ENCODE data around the gene LNPEP. TPM values are rescaled to one million over a fixed set of nuclear protein-coding genes. Genes with fewer than 3 reads are reported as not detected.
A peak's percentile ranks its signal among the peaks of the same experiment; 100 is the strongest.

The LNPEP gene
- total and polyA plus RNA-seq, 2 of the 4 experiments (the other 2 are of a cell fraction): 3.6 to 27.4 TPM

DNA sequence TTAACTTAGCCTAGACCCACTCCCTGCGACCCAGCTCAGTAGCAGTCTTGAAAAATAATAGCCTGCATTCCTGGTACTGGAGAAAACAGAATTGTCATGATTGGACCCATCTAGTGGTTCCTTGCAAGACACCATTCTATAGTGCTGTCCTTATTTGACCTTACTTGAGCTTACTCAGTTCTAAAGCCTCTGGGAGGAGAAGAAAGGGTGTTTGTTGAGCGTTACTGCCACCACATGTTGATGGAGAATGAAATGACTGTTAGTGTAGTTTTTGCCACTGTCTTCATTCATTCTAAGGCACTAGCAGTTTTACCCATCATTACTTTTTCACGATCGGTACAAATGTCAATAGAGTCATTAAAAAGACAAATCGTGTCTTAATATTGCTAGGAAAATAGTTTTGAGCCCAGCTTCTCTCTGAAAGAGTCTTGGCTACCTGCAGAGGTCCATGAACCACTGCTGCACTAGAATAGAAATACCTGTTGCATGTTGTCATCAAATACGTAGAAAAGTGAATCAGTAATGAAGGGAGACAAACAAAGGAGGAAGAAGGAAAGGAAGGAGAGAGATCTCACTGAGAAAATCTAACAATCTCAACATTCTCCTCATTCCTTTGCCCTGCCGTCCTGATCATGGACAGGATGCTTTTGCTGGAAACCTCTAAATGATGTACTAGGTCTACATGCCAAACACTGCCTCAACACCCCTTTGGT, 110.5 kb downstream of the LNPEP start:
- Histone ChIP-seq H3K18ac (ENCODE audit: low read depth, low read length) (no peak overlapping the region), H3K79me1 (ENCODE audit: low read depth in 1 of 2, low read length in 2 of 2) (no peaks in the 10 kb centered on the region), H3K4me2 (ENCODE audit: low read depth, low read length) (no peak overlapping the region), H4K91ac (ENCODE audit: insufficient read depth, low read depth, low read length) (no peak overlapping the region), H2AK9ac (replicated peaks; ENCODE audit: low read depth, low read length, poor library complexity) (no peak overlapping the region), H3K27me3 (ENCODE audit: control insufficient read depth, insufficient read depth, low read length) (peaks cover 19% of the 10 kb centered on the region), H3K56ac (ENCODE audit: extremely low read depth, insufficient read depth, low read length) (no peak overlapping the region), H2AK5ac (ENCODE audit: low read depth, low read length) (no peak overlapping the region), H2BK15ac (ENCODE audit: low read depth, low read length) (no peak overlapping the region), H2BK20ac (ENCODE audit: low read depth, low read length) (no peak overlapping the region), H3K9me1 (ENCODE audit: insufficient read depth, low read length) (no peaks in the 10 kb centered on the region), H3K4me1 (ENCODE audit: control insufficient read depth, insufficient read depth, low read length) (no peaks in the 10 kb centered on the region; the same call in 1 of the 2 replicates), H3K4me3 (ENCODE audit: insufficient read depth, low read depth, low read length) (no peak overlapping the region), H2BK5ac (ENCODE audit: low read depth, low read length, poor library complexity, severe bottlenecking) (no peak overlapping the region), H3K36me3 (ENCODE audit: control insufficient read depth, insufficient read depth, low read length) (no peaks in the 10 kb centered on the region), H2BK120ac (ENCODE audit: low read depth, low read length) (no peak overlapping the region), H4K8ac (ENCODE audit: low read depth in 2 of 2, low read length in 2 of 2) (no peak overlapping the region), H3K14ac (replicated peaks; ENCODE audit: low read depth, low read length) (no peak overlapping the region), H3K9me3 (ENCODE audit: control insufficient read depth, insufficient read depth, low read length) (no peaks in the 10 kb centered on the region; the same call in 1 of the 2 replicates), H3K4ac (ENCODE audit: low read depth, low read length) (no peak overlapping the region), H3K23ac (ENCODE audit: low read depth, low read length) (no peak overlapping the region; the same call in 1 of the 2 replicates), H3K9ac (ENCODE audit: low read depth, low read length) (no peak overlapping the region), H4K20me1 (ENCODE audit: insufficient read depth, low read length) (no peaks in the 10 kb centered on the region), H3K27ac (ENCODE audit: insufficient read depth, low read length) (no peak overlapping the region), H4K5ac (ENCODE audit: low read depth, low read length) (no peak overlapping the region), H2AFZ (replicated peaks; ENCODE audit: low read length, poor library complexity) (no peak overlapping the region)
- dilution Hi-C loops (cut with HindIII; ENCODE audit: low sequenced_read_pairs, unreplicated experiment) (no loop called here), intact Hi-C loops (cut with micrococcal nuclease) (loop anchor here (5.0 kb wide), 1 partner anchor 36 kb away; no protein-coding TSS in a partner anchor), in situ Hi-C loops (cut with MboI; ENCODE audit: low sequenced_read_pairs) (no loop called here)
- no TSS peak for BruUV-seq (replicated peaks)
- DNase-seq: peak; percentile 25
- no CpG with 5 or more reads among the region's 7 CpGs for WGBS, 2 experiments (ENCODE audit: extremely low coverage in 2 of 2, insufficient read length in 1 of 2)
- POLR2A ChIA-PET (ENCODE audit: unreplicated experiment): no interaction called here
- TF ChIP-seq MAFK (IDR thresholded peaks at IDR 0.05; ENCODE audit: low read depth, low read length): no peak
- no peak for TF ChIP-seq CEBPB (IDR thresholded peaks at IDR 0.05; ENCODE audit: low read depth, low read length)
- TF ChIP-seq RAD21 (IDR thresholded peaks at IDR 0.05; ENCODE audit: low read length): no peak
- TF ChIP-seq, protein P1, sequence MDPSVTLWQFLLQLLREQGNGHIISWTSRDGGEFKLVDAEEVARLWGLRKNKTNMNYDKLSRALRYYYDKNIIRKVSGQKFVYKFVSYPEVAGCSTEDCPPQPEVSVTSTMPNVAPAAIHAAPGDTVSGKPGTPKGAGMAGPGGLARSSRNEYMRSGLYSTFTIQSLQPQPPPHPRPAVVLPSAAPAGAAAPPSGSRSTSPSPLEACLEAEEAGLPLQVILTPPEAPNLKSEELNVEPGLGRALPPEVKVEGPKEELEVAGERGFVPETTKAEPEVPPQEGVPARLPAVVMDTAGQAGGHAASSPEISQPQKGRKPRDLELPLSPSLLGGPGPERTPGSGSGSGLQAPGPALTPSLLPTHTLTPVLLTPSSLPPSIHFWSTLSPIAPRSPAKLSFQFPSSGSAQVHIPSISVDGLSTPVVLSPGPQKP (IDR thresholded peaks at IDR 0.05; ENCODE audit: borderline replicate concordance, low read depth, low read length): no peak
- no peak for TF ChIP-seq RFX5 (IDR thresholded peaks at IDR 0.05; ENCODE audit: low read depth, low read length)
- TF ChIP-seq NFE2L2 (IDR thresholded peaks at IDR 0.05; ENCODE audit: low read depth, low read length): no peak
- TF ChIP-seq, protein P2, sequence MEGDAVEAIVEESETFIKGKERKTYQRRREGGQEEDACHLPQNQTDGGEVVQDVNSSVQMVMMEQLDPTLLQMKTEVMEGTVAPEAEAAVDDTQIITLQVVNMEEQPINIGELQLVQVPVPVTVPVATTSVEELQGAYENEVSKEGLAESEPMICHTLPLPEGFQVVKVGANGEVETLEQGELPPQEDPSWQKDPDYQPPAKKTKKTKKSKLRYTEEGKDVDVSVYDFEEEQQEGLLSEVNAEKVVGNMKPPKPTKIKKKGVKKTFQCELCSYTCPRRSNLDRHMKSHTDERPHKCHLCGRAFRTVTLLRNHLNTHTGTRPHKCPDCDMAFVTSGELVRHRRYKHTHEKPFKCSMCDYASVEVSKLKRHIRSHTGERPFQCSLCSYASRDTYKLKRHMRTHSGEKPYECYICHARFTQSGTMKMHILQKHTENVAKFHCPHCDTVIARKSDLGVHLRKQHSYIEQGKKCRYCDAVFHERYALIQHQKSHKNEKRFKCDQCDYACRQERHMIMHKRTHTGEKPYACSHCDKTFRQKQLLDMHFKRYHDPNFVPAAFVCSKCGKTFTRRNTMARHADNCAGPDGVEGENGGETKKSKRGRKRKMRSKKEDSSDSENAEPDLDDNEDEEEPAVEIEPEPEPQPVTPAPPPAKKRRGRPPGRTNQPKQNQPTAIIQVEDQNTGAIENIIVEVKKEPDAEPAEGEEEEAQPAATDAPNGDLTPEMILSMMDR (conservative IDR thresholded peaks at IDR 0.05; ENCODE audit: low read depth, low read length): no peak
- TF ChIP-seq FOS (IDR thresholded peaks at IDR 0.05; ENCODE audit: low read depth, low read length): no peak
- no peak for TF ChIP-seq POLR2A (IDR thresholded peaks at IDR 0.05; ENCODE audit: low read depth, low read length)
- TF ChIP-seq SMC3 (IDR thresholded peaks at IDR 0.05; ENCODE audit: low read depth, low read length): no peak
- no peak for TF ChIP-seq RCOR1 (IDR thresholded peaks at IDR 0.05; ENCODE audit: insufficient replicate concordance, low read length)
- no peak for TF ChIP-seq MXI1 (IDR thresholded peaks at IDR 0.05; ENCODE audit: borderline replicate concordance, low read depth, low read length)
- TF ChIP-seq CHD1 (IDR thresholded peaks at IDR 0.05; ENCODE audit: low read depth, low read length): no peak
- no peak for TF ChIP-seq MAZ (IDR thresholded peaks at IDR 0.05; ENCODE audit: borderline replicate concordance, low read depth, low read length)
- TF ChIP-seq, protein P3, sequence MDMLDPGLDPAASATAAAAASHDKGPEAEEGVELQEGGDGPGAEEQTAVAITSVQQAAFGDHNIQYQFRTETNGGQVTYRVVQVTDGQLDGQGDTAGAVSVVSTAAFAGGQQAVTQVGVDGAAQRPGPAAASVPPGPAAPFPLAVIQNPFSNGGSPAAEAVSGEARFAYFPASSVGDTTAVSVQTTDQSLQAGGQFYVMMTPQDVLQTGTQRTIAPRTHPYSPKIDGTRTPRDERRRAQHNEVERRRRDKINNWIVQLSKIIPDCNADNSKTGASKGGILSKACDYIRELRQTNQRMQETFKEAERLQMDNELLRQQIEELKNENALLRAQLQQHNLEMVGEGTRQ (IDR thresholded peaks at IDR 0.05; ENCODE audit: low read depth, low read length): no peak
- no peak for TF ChIP-seq BHLHE40 (IDR thresholded peaks at IDR 0.05; ENCODE audit: low read depth, low read length)
- peak; percentile 51 for ATAC-seq (ENCODE audit: low read depth)
- CTCF ChIA-PET: interaction anchor here (1.9 kb wide), 1 partner anchor 178 kb away, joined by 6 read pairs; no protein-coding TSS in a partner anchor
